GM12801 (cell line): ENCODE results near the gene DRGX.

Source experiments
- CTCF ChIP-seq: IDR thresholded peaks from one replicate; pipeline ENCODE4 v1.5.1; 2011; ENCODE audit warnings: control low read depth; ENCODE audit not compliant: insufficient read length; ENCODE audit errors: extremely low read depth

DRGX gene

GRCh38 chr10:49325916-49326783, 69.7 kb downstream of the DRGX start:
- no peak for TF ChIP-seq CTCF

- no peak for TF ChIP-seq CTCF
These were observed 70.6 kb downstream of the DRGX start for GRCh38 chr10:49325131-49325915.

GRCh38 chr10:49324711-49325110, 71.2 kb downstream of the DRGX start:
- no peak for TF ChIP-seq CTCF

- TF ChIP-seq CTCF, result no peak
These were observed 72.0 kb downstream of the DRGX start for GRCh38 chr10:49323896-49324270.

- TF ChIP-seq CTCF, result no peak
These were observed 72.6 kb downstream of the DRGX start for GRCh38 chr10:49323171-49323895.

- no peak for TF ChIP-seq CTCF
These were observed 73.3 kb downstream of the DRGX start for GRCh38 chr10:49322371-49323170.
